T-helper 9 cell (primary cell): ENCODE data around the gene QPRT.
A peak's percentile ranks its signal among the peaks of the same experiment; 100 is the strongest.
"Not testable (repeated sequence)": the region's sequence is repeated elsewhere in the genome, so short reads cannot be mapped to it uniquely, and the experiment has no call there.

ENCODE experiments used
- DNase-seq: peaks from one replicate; pipeline ENCODE4 v3.0.0-alpha.2; 2020

The QPRT gene

GRCh38 chr16:29694384-29695195 lies 15.6 kb downstream of the QPRT start:
- no peak for DNase-seq

GRCh38 chr16:29695675-29696074 lies 16.7 kb downstream of the QPRT start:
- DNase-seq, result not testable (repeated sequence)

- DNase-seq, result no peak
These were observed 17.9 kb downstream of the QPRT start for GRCh38 chr16:29696881-29697331.

GRCh38 chr16:29697391-29697790 lies 18.4 kb downstream of the QPRT start:
- no peak for DNase-seq

- no peak for DNase-seq
These were observed 19.1 kb downstream of the QPRT start for GRCh38 chr16:29698042-29698441.

- DNase-seq, result no peak
These were observed 19.7 kb downstream of the QPRT start for GRCh38 chr16:29698484-29699323.

- no peak for DNase-seq
These were observed 20.6 kb downstream of the QPRT start for GRCh38 chr16:29699324-29700219.

- DNase-seq, result peak; percentile 67
These were observed 21.4 kb downstream of the QPRT start for GRCh38 chr16:29700253-29700987.

GRCh38 chr16:29701214-29701555 lies 22.2 kb downstream of the QPRT start:
- no peak for DNase-seq

GRCh38 chr16:29702269-29702668 lies 23.3 kb downstream of the QPRT start:
- peak; percentile 10 for DNase-seq

GRCh38 chr16:29705030-29705429 lies 26.1 kb downstream of the QPRT start:
- DNase-seq, result no peak

- not testable (repeated sequence) for DNase-seq
These were observed 28.2 kb downstream of the QPRT start for GRCh38 chr16:29707160-29707559.

- no peak for DNase-seq
These were observed 30.1 kb downstream of the QPRT start for GRCh38 chr16:29708917-29709600.

- DNase-seq, result not testable (repeated sequence)
These were observed 30.7 kb downstream of the QPRT start for GRCh38 chr16:29709657-29710056.

GRCh38 chr16:29710227-29711219 lies 31.5 kb downstream of the QPRT start:
- DNase-seq, result no peak

GRCh38 chr16:29712809-29713208 lies 33.8 kb downstream of the QPRT start:
- no peak for DNase-seq

GRCh38 chr16:29714396-29714795 lies 35.4 kb downstream of the QPRT start:
- no peak for DNase-seq

- DNase-seq, result no peak
These were observed 36.0 kb downstream of the QPRT start for GRCh38 chr16:29714972-29715371.

- no peak for DNase-seq
These were observed 38.1 kb downstream of the QPRT start for GRCh38 chr16:29717113-29717512.

GRCh38 chr16:29719063-29719462 lies 40.1 kb downstream of the QPRT start:
- DNase-seq, result no peak
